Gastroesophageal sphincter (tissue), 3 donors: ENCODE results near the gene ZMYND19.
"Not testable (repeated sequence)": the region's sequence is repeated elsewhere in the genome, so short reads cannot be mapped to it uniquely, and the experiment has no call there.

ENCODE experiments used
- POLR2A ChIP-seq, 2 donors: fragments of 450-650 bp; IDR thresholded peaks; one replicate each; pipeline ENCODE4 v1.6.1; 2017; ENCODE audit warnings: antibody characterized with exemption in 2 of 2, mild to moderate bottlenecking in 2 of 2, moderate library complexity in 1 of 2
- TF ChIP-seq, protein P1 (sequence below), 4 experiments: fragments of 200-600 bp in 2 of 4; fragments of 450-650 bp in 2 of 4; sonication (generic) in 1 of 4; IDR thresholded peaks; one replicate each; pipeline ENCODE4 v1.5.1; 2017 to 2019; ENCODE audit warnings: antibody characterized with exemption in 4 of 4, mild to moderate bottlenecking in 2 of 4, moderate library complexity in 2 of 4

DNA sequence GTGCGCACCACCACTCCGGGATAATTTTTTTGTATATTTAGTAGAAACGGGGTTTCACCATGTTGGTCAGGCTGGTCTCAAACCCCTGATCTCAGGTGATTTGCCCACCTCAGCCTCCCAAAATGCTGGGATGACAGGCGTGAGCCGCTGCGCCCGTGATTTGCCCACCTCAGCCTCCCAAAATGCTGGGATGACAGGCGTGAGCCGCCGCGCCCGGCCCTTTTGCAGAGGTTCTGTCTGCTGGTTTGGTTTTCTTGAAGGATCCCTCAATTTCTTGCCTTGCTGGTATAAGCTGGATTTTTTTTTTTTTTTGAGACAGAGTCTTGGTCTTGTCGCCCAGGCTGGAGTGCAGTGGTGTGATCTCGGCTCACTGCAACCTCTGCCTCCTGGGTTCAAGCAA is 37.1 kb upstream of the ZMYND19 start:
- TF ChIP-seq, protein P1, sequence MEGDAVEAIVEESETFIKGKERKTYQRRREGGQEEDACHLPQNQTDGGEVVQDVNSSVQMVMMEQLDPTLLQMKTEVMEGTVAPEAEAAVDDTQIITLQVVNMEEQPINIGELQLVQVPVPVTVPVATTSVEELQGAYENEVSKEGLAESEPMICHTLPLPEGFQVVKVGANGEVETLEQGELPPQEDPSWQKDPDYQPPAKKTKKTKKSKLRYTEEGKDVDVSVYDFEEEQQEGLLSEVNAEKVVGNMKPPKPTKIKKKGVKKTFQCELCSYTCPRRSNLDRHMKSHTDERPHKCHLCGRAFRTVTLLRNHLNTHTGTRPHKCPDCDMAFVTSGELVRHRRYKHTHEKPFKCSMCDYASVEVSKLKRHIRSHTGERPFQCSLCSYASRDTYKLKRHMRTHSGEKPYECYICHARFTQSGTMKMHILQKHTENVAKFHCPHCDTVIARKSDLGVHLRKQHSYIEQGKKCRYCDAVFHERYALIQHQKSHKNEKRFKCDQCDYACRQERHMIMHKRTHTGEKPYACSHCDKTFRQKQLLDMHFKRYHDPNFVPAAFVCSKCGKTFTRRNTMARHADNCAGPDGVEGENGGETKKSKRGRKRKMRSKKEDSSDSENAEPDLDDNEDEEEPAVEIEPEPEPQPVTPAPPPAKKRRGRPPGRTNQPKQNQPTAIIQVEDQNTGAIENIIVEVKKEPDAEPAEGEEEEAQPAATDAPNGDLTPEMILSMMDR (IDR thresholded peaks at IDR 0.05), result not testable (repeated sequence)
- not testable (repeated sequence) for TF ChIP-seq POLR2A (IDR thresholded peaks at IDR 0.05)
